Adrenal gland (tissue), 12 donors: ENCODE data around the gene SLC27A2. TPM values are rescaled to one million over a fixed set of nuclear protein-coding genes. Genes with fewer than 3 reads are reported as not detected.

ENCODE experiments used
- DNase-seq, 7 donors: peaks; one replicate each; pipeline ENCODE4 v3.0.0-alpha.2; 2019 to 2020
- H3K27ac ChIP-seq, 5 donors: fragments of 200-600 bp; sonication (generic) in 4 of 5; 1 replicate in 3 of 5; 2 replicates in 2 of 5; pipeline versions ENCODE4 v1.5.1 to v1.8.0; 2016 to 2020; ENCODE audit warnings: mild to moderate bottlenecking in 1 of 5
- H3K27me3 ChIP-seq: fragments of 200-600 bp; 2 replicates; pipeline ENCODE4 v1.8.0; 2021
- H3K36me3 ChIP-seq, 2 donors: fragments of 200-600 bp; replicated peaks in 1 of 2; 1 replicate in 1 of 2; 2 replicates in 1 of 2; pipeline versions ENCODE4 v1.5.1 to v1.8.0; 2018 to 2022
- H3K4me1 ChIP-seq, 2 donors: fragments of 200-600 bp; replicated peaks in 1 of 2; 1 replicate in 1 of 2; 2 replicates in 1 of 2; pipeline versions ENCODE4 v1.5.1 to v1.8.0; 2018 to 2021
- H3K4me3 ChIP-seq, 4 donors: fragments of 200-600 bp; sonication (generic) in 3 of 4; one replicate each; pipeline ENCODE4 v1.5.1; 2016 to 2018
- H3K9me3 ChIP-seq, 3 donors: fragments of 200-600 bp; sonication (generic) in 1 of 3; replicated peaks in 1 of 3; 1 replicate in 2 of 3; 2 replicates in 1 of 3; pipeline versions ENCODE4 v1.5.1 to v1.8.0; 2016 to 2021
- CTCF ChIP-seq, 6 experiments: fragments of 450-650 bp in 4 of 6; fragments of 200-600 bp in 2 of 6; sonication (generic) in 1 of 6; IDR thresholded peaks; 1 replicate in 5 of 6; 2 replicates in 1 of 6; pipeline versions ENCODE4 v1.5.1 to v1.8.0; 2016 to 2021; ENCODE audit warnings: antibody characterized with exemption in 6 of 6, mild to moderate bottlenecking in 2 of 6, moderate library complexity in 1 of 6
- POLR2A ChIP-seq, 2 donors: fragments of 450-650 bp; IDR thresholded peaks; one replicate each; pipeline ENCODE4 v1.6.1; 2017; ENCODE audit warnings: antibody characterized with exemption in 2 of 2, mild to moderate bottlenecking in 2 of 2, moderate library complexity in 1 of 2
- WGBS, 4 donors: extraction: QIAGEN DNeasy Blood & Tissue Kit in 2 of 4; methylation state at CpG; one replicate each; pipeline versions ENCODE4 v1.1.5 to v1.1.7; 2013 to 2017; 5-methylcytosine and 5-hydroxymethylcytosine counted together
- intact Hi-C, 2 donors: fragments of 100-400 bp; cut with DNase I; formaldehyde crosslinking; loops; one replicate each; pipeline versions ENCODE4 v1.14.1 to v1.15.0; 2022 to 2023
- polyA plus RNA-seq, 3 donors: library from polyadenylated mRNA; stranded (reverse); fragments of 200-250 nt in 2 of 3; fragments of 350-450 nt in 1 of 3; fragmentation: Illumina TruSeq in 1 of 3; extraction: RNeasy Lipid Tissue Mini Kit (QIAGEN cat#74804) in 1 of 3; gene quantifications; one replicate each; pipeline ENCODE4 v1.2.3, GENCODE V29; 2013 to 2014
- total RNA-seq, 9 donors: library from RNA; depleted of rRNA in 4 of 9; stranded (reverse); fragments of >200 nt in 4 of 9; fragments of 120-200 nt in 1 of 9; fragmentation: NEBNext Ultra II Directional in 1 of 9; extraction: Animal tissue kit (Norgen Biotek cat#: 25700) in 1 of 9; gene quantifications; one replicate each; pipeline versions ENCODE4 v1.1.0 to v1.2.4, GENCODE V29; 2013 to 2023
- donor health status: healthy with polysubstance abuse.
- donor health status: Bipolar disorder and iron deficiency.
- donor health status: DM: yes; HTN: yes; CAD: no.
- donor health status: DM: no; HTN: no; CAD: no.
- donor health status: DM: no; HTN: no; CAD: no.
- donor health status: DM: yes; HTN: yes; CAD: no.

Gene SLC27A2
- total and polyA plus RNA-seq, 12 donors, result 0.22 to 49.5 (median 22.5) TPM

- Histone ChIP-seq H3K36me3 (no peaks in the 10 kb centered on the region), H3K4me3 (no peak overlapping the region), H3K4me1 (peaks cover 0 to 14% of the 10 kb centered on the region in 2 donors), H3K27me3 (no peaks in the 10 kb centered on the region), H3K9me3 (no peaks in the 10 kb centered on the region), H3K27ac (no peak overlapping the region)
- DNase-seq, result no peak
- WGBS, 4 donors, result 89 to 95% (median 94%) methylated on average over 9 to 11 of the region's 11 CpGs
- TF ChIP-seq CTCF (IDR thresholded peaks at IDR 0.05) (no peak), POLR2A (IDR thresholded peaks at IDR 0.05) (no peak)
- intact Hi-C loops, result no loop called here
Measured at GRCh38 chr15:50252556-50252955, 70.6 kb downstream of the SLC27A2 start.

GRCh38 chr15:50256188-50257041 is 74.4 kb downstream of the SLC27A2 start:
- intact Hi-C loops, result no loop called here
- H3K27ac ChIP-seq, result no peak overlapping the region
- H3K36me3 ChIP-seq, result no peaks in the 10 kb centered on the region
- H3K4me3 ChIP-seq, result no peak overlapping the region
- no peak for DNase-seq
- H3K27me3 ChIP-seq, result no peaks in the 10 kb centered on the region
- 55 to 63% (median 56%) methylated on average over 5 of the region's 5 CpGs for WGBS, 4 donors
- no peaks in the 10 kb centered on the region for H3K9me3 ChIP-seq
- H3K4me1 ChIP-seq, result no peaks in the 10 kb centered on the region
- TF ChIP-seq CTCF (IDR thresholded peaks at IDR 0.05), result no peak
- TF ChIP-seq POLR2A (IDR thresholded peaks at IDR 0.05), result no peak

GRCh38 chr15:50257332-50257731 is 75.3 kb downstream of the SLC27A2 start:
- Histone ChIP-seq H3K4me1 (no peaks in the 10 kb centered on the region), H3K27me3 (no peaks in the 10 kb centered on the region), H3K27ac (no peak overlapping the region), H3K9me3 (no peaks in the 10 kb centered on the region), H3K36me3 (no peaks in the 10 kb centered on the region), H3K4me3 (no peak overlapping the region)
- DNase-seq, result no peak
- intact Hi-C loops, result no loop called here
- WGBS, 4 donors, result 76 to 86% (median 82%) methylated on average over 6 to 8 of the region's 8 CpGs
- no peak for TF ChIP-seq POLR2A (IDR thresholded peaks at IDR 0.05)
- TF ChIP-seq CTCF (IDR thresholded peaks at IDR 0.05), result no peak

GRCh38 chr15:50257924-50258323 is 75.9 kb downstream of the SLC27A2 start:
- intact Hi-C loops, result no loop called here

More at GRCh38 chr15:50257924-50258323, 75.9 kb downstream of the SLC27A2 start:
- Histone ChIP-seq H3K27ac (no peak overlapping the region), H3K9me3 (no peaks in the 10 kb centered on the region), H3K4me3 (no peak overlapping the region), H3K27me3 (no peaks in the 10 kb centered on the region), H3K4me1 (no peaks in the 10 kb centered on the region), H3K36me3 (no peaks in the 10 kb centered on the region)
- no peak for DNase-seq
- TF ChIP-seq POLR2A (IDR thresholded peaks at IDR 0.05) (no peak), CTCF (IDR thresholded peaks at IDR 0.05) (no peak)
- 59 to 80% (median 71%) methylated on average over 3 of the region's 3 CpGs for WGBS, 4 donors
